Hepatocyte (in vitro differentiated cells): ENCODE measurements around the gene PPP3CA.

Source experiments
- CTCF ChIP-seq: fragments of 200-600 bp; sonication (generic); IDR thresholded peaks from 2 replicates; pipeline ENCODE4 v1.5.1; 2016; ENCODE audit warnings: antibody characterized with exemption, mild to moderate bottlenecking; ENCODE audit not compliant: poor library complexity
- EZH2phosphoT487 ChIP-seq: fragments of 200-600 bp; sonication (generic); IDR thresholded peaks from one replicate; pipeline ENCODE4 v1.6.1; 2018; ENCODE audit warnings: antibody characterized with exemption, mild to moderate bottlenecking, low read depth, moderate library complexity; ENCODE audit not compliant: unreplicated experiment, severe bottlenecking

- TF ChIP-seq EZH2phosphoT487: no peak
- no peak for TF ChIP-seq CTCF
Observed at GRCh38 chr4:101197350-101197749, 150.0 kb downstream of the PPP3CA start.
